Measurements from ENCODE around the gene MYO1D. TPM values are rescaled to one million over a fixed set of nuclear protein-coding genes. Genes with fewer than 3 reads are reported as not detected.

The MYO1D gene
- total RNA-seq, 1 donor, result 94.0 TPM

GRCh38 chr17:32861981-32862380 is 14.9 kb downstream of the MYO1D start:
- no peak for DNase-seq (ENCODE audit: low read depth)
- TF ChIP-seq CTCF (IDR thresholded peaks at IDR 0.05; ENCODE audit: insufficient read depth, low read length), result no peak
- no peak overlapping the region for H3K4me3 ChIP-seq (ENCODE audit: low read depth, low read length)

- no peak for DNase-seq (ENCODE audit: low read depth)
- no peak overlapping the region for H3K4me3 ChIP-seq (ENCODE audit: low read depth, low read length)
- no peak for TF ChIP-seq CTCF (IDR thresholded peaks at IDR 0.05; ENCODE audit: insufficient read depth, low read length)
Observed at GRCh38 chr17:32859857-32860525, 16.9 kb downstream of the MYO1D start.

GRCh38 chr17:32855620-32856019 is 21.3 kb downstream of the MYO1D start:
- DNase-seq (ENCODE audit: low read depth), result no peak
- TF ChIP-seq CTCF (IDR thresholded peaks at IDR 0.05; ENCODE audit: insufficient read depth, low read length), result no peak
- H3K4me3 ChIP-seq (ENCODE audit: low read depth, low read length), result no peak overlapping the region

GRCh38 chr17:32854832-32855389 is 22.0 kb downstream of the MYO1D start:
- DNase-seq (ENCODE audit: low read depth), result no peak
- TF ChIP-seq CTCF (IDR thresholded peaks at IDR 0.05; ENCODE audit: insufficient read depth, low read length), result no peak
- no peak overlapping the region for H3K4me3 ChIP-seq (ENCODE audit: low read depth, low read length)

GRCh38 chr17:32854207-32854606 is 22.7 kb downstream of the MYO1D start:
- TF ChIP-seq CTCF (IDR thresholded peaks at IDR 0.05; ENCODE audit: insufficient read depth, low read length), result no peak
- DNase-seq (ENCODE audit: low read depth), result no peak
- H3K4me3 ChIP-seq (ENCODE audit: low read depth, low read length), result no peak overlapping the region

- TF ChIP-seq CTCF (IDR thresholded peaks at IDR 0.05; ENCODE audit: insufficient read depth, low read length), result no peak
- H3K4me3 ChIP-seq (ENCODE audit: low read depth, low read length), result no peak overlapping the region
- no peak for DNase-seq (ENCODE audit: low read depth)
Observed at GRCh38 chr17:32852811-32853210, 24.1 kb downstream of the MYO1D start.

- no peak for DNase-seq (ENCODE audit: low read depth)
- no peak for TF ChIP-seq CTCF (IDR thresholded peaks at IDR 0.05; ENCODE audit: insufficient read depth, low read length)
Observed at GRCh38 chr17:32849879-32850278, 27.0 kb downstream of the MYO1D start.

More at GRCh38 chr17:32849879-32850278, 27.0 kb downstream of the MYO1D start:
- H3K4me3 ChIP-seq (ENCODE audit: low read depth, low read length), result no peak overlapping the region
